Neural cell (in vitro differentiated cells): Measurements from ENCODE around the gene SNX22.

Experiments
- CTCF ChIP-seq: fragments of 450-650 bp; IDR thresholded peaks from 2 replicates; pipeline ENCODE4 v1.5.1; 2014; ENCODE audit warnings: antibody characterized with exemption, mild to moderate bottlenecking, moderate library complexity; ENCODE audit not compliant: poor library complexity, severe bottlenecking
- EZH2 ChIP-seq: fragments of 200-600, 300-800 bp; shearing (Covaris generic), sonication (generic); IDR thresholded peaks from 2 replicates; pipeline ENCODE4 v1.6.1; 2014; ENCODE audit warnings: antibody characterized with exemption, low read length, borderline replicate concordance, mild to moderate bottlenecking; ENCODE audit not compliant: insufficient read depth, poor library complexity, severe bottlenecking

- TF ChIP-seq CTCF, result no peak
- no peak for TF ChIP-seq EZH2
Observed at GRCh38 chr15:64193971-64194370, 42.4 kb downstream of the SNX22 start.
